Right lobe of liver (tissue), 6 donors: ENCODE data around the gene KLRK1. TPM values are rescaled to one million over a fixed set of nuclear protein-coding genes. Genes with fewer than 3 reads are reported as not detected.

ENCODE experiments used
- ATAC-seq, 4 donors: fragments of 200-7000 bp; cut with Tn5 transposase; one replicate each; pipeline ENCODE4 v1.9.1; 2020; ENCODE audit warnings: mild to moderate bottlenecking in 4 of 4, moderate library complexity in 4 of 4
- DNase-seq, 3 donors: peaks; one replicate each; pipeline ENCODE4 v3.0.0-alpha.2; 2020
- H3K27ac ChIP-seq, 3 donors: fragments of 200-600 bp; one replicate each; pipeline ENCODE4 v1.8.0; 2022
- H3K27me3 ChIP-seq, 2 donors: fragments of 200-600 bp; one replicate each; pipeline ENCODE4 v1.8.0; 2022
- H3K36me3 ChIP-seq, 4 donors: fragments of 200-600 bp; sonication (generic) in 1 of 4; one replicate each; pipeline versions ENCODE4 v1.5.1 to v1.8.0; 2017 to 2022; ENCODE audit warnings: control low read depth in 1 of 4
- H3K4me1 ChIP-seq, 4 donors: fragments of 200-600 bp; sonication (generic) in 1 of 4; one replicate each; pipeline versions ENCODE4 v1.5.1 to v1.8.0; 2017 to 2022; ENCODE audit warnings: control low read depth in 1 of 4
- H3K4me3 ChIP-seq, 3 donors: fragments of 200-600 bp; one replicate each; pipeline ENCODE4 v1.8.0; 2022
- H3K9me3 ChIP-seq, 4 donors: fragments of 200-600 bp; sonication (generic) in 1 of 4; one replicate each; pipeline versions ENCODE4 v1.5.1 to v1.8.0; 2017 to 2022; ENCODE audit warnings: control low read depth in 1 of 4
- CTCF ChIP-seq, 4 donors: fragments of 200-600 bp in 3 of 4; fragments of 450-650 bp in 1 of 4; IDR thresholded peaks; one replicate each; pipeline versions ENCODE4 v1.5.1 to v1.8.0; 2016 to 2022; ENCODE audit warnings: antibody characterized with exemption in 4 of 4, mild to moderate bottlenecking in 2 of 4
- POLR2A ChIP-seq: fragments of 450-650 bp; IDR thresholded peaks from one replicate; pipeline ENCODE4 v1.6.1; 2017; ENCODE audit warnings: antibody characterized with exemption, mild to moderate bottlenecking
- WGBS: methylation state at CpG from one replicate; pipeline ENCODE4 v1.1.6; 2018; ENCODE audit warnings: low coverage, low lambda C conversion rate; ENCODE audit not compliant: insufficient coverage; ENCODE audit errors: missing lambda C conversion rate; 5-methylcytosine and 5-hydroxymethylcytosine counted together
- intact Hi-C, 2 donors: fragments of 100-400 bp; cut with DNase I; formaldehyde crosslinking; loops; one replicate each; pipeline versions ENCODE4 v1.11.2 to v1.14.1; 2022
- total RNA-seq, 6 experiments: library from RNA; depleted of rRNA in 2 of 6; stranded (reverse); fragments of >200 nt in 2 of 6; fragmentation: NEBNext Ultra II Directional in 3 of 6; extraction: Animal tissue kit (Norgen Biotek cat#: 25700) in 3 of 6; gene quantifications; one replicate each; pipeline versions ENCODE4 v1.1.0 to v1.2.4, GENCODE V29; 2016 to 2023
- donor health status: DM: no; HTN: yes; CAD: no.
- donor health status: DM: no; HTN: no; CAD: no.
- donor health status: DM: no; HTN: no; CAD: no.
- donor health status: DM: no; HTN: yes; CAD: no.
- donor health status: DM: no; HTN: yes; CAD: no.

Gene KLRK1
- total RNA-seq, 6 experiments from 2014 or later: 0.24 to 1.5 (median 1.0) TPM

- Histone ChIP-seq H3K27me3 (no peaks in the 10 kb centered on the region), H3K9me3 (no peaks in the 10 kb centered on the region), H3K36me3 (no peaks in the 10 kb centered on the region), H3K27ac (peak overlapping the region; percentile 99), H3K4me3 (peak overlapping the region; percentile 60 to 69 (median 69)), H3K4me1 (peaks cover 0 to 5% (median 0%) of the 10 kb centered on the region in 4 donors)
- WGBS: 0% methylated on average over 14 of the region's 15 CpGs
- TF ChIP-seq POLR2A (no peak), CTCF (IDR thresholded peaks at IDR 0.05) (no peak)
- DNase-seq: peak in 2 of 3 donors; percentile 49 to 81
- peak; percentile 84 to 88 (median 87) for ATAC-seq
- intact Hi-C loops: no loop called here
These were observed 24.8 kb downstream of the KLRK1 start for GRCh38 chr12:10364815-10365622.

GRCh38 chr12:10363914-10364814 lies 25.7 kb downstream of the KLRK1 start:
- peak overlapping the region; percentile 99 for H3K27ac ChIP-seq
- ATAC-seq: peak; percentile 82 to 89 (median 84)
- H3K27me3 ChIP-seq: no peaks in the 10 kb centered on the region
- H3K9me3 ChIP-seq: no peaks in the 10 kb centered on the region
- intact Hi-C loops: no loop called here
- peaks cover 0 to 5% (median 0%) of the 10 kb centered on the region in 4 donors for H3K4me1 ChIP-seq
- H3K36me3 ChIP-seq: no peaks in the 10 kb centered on the region
- 6% methylated on average over 14 of the region's 19 CpGs for WGBS
- peak overlapping the region; percentile 60 to 69 (median 69) for H3K4me3 ChIP-seq
- DNase-seq: peak in 1 of 3 donors; percentile 38
- TF ChIP-seq POLR2A (peak; percentile 24), CTCF (IDR thresholded peaks at IDR 0.05) (no peak)

- H3K4me3 ChIP-seq: peak overlapping the region in 2 of 3 donors; percentile 69
- TF ChIP-seq CTCF (IDR thresholded peaks at IDR 0.05) (no peak), POLR2A (no peak)
- no peak for DNase-seq
- WGBS: 52% methylated on average over 5 of the region's 5 CpGs
- peak overlapping the region; percentile 99 for H3K27ac ChIP-seq
- H3K4me1 ChIP-seq: peaks cover 0 to 5% (median 0%) of the 10 kb centered on the region in 4 donors
- no peak for ATAC-seq
- H3K9me3 ChIP-seq: no peaks in the 10 kb centered on the region
- H3K27me3 ChIP-seq: no peaks in the 10 kb centered on the region
- H3K36me3 ChIP-seq: no peaks in the 10 kb centered on the region
- intact Hi-C loops: no loop called here
These were observed 26.3 kb downstream of the KLRK1 start for GRCh38 chr12:10363658-10363913.

- no peaks in the 10 kb centered on the region for H3K36me3 ChIP-seq
- H3K4me1 ChIP-seq: peaks cover 0 to 5% (median 0%) of the 10 kb centered on the region in 4 donors
- DNase-seq (no peak), ATAC-seq (no peak)
- WGBS: 59% methylated on average over 8 of the region's 9 CpGs
- TF ChIP-seq POLR2A: no peak
- no peak for TF ChIP-seq CTCF (IDR thresholded peaks at IDR 0.05)
- no peaks in the 10 kb centered on the region for H3K9me3 ChIP-seq
- H3K27ac ChIP-seq: peak overlapping the region in 2 of 3 donors; percentile 99
- intact Hi-C loops: no loop called here
- no peak overlapping the region for H3K4me3 ChIP-seq
- H3K27me3 ChIP-seq: no peaks in the 10 kb centered on the region
These were observed 26.8 kb downstream of the KLRK1 start for GRCh38 chr12:10362828-10363657.
